Parathyroid adenoma (tissue), 2 donors: Measurements from ENCODE around the gene GPANK1.
A peak's percentile ranks its signal among the peaks of the same experiment; 100 is the strongest.

Experiments
- H2AFZ ChIP-seq: fragments of 300-600 bp; sonication (generic); one replicate; pipeline ENCODE4 v1.7.0; 2017; ENCODE audit warnings: antibody characterized with exemption, mild to moderate bottlenecking
- H3K27ac ChIP-seq: fragments of 300-600 bp; sonication (generic); one replicate; pipeline ENCODE4 v1.7.0; 2017
- H3K27me3 ChIP-seq: fragments of 300-600 bp; sonication (generic); one replicate; pipeline ENCODE4 v1.7.0; 2017; ENCODE audit warnings: low read length; ENCODE audit not compliant: control insufficient read depth, insufficient read depth
- H3K36me3 ChIP-seq: fragments of 300-600 bp; sonication (generic); one replicate; pipeline ENCODE4 v1.7.0; 2017; ENCODE audit warnings: low read length; ENCODE audit not compliant: control insufficient read depth, insufficient read depth
- H3K4me1 ChIP-seq: fragments of 300-600 bp; sonication (generic); one replicate; pipeline ENCODE4 v1.7.0; 2017; ENCODE audit warnings: control low read depth
- H3K4me2 ChIP-seq: fragments of 300-600 bp; sonication (generic); one replicate; pipeline ENCODE4 v1.7.0; 2017; ENCODE audit warnings: low read length
- H3K4me3 ChIP-seq: fragments of 300-600 bp; sonication (generic); one replicate; pipeline ENCODE4 v1.7.0; 2017; ENCODE audit warnings: low read depth, low read length
- H3K79me2 ChIP-seq: fragments of 300-600 bp; sonication (generic); one replicate; pipeline ENCODE4 v1.7.0; 2017; ENCODE audit warnings: control low read depth
- H3K9ac ChIP-seq: fragments of 300-600 bp; sonication (generic); one replicate; pipeline ENCODE4 v1.7.0; 2017; ENCODE audit warnings: mild to moderate bottlenecking
- H3K9me3 ChIP-seq: fragments of 300-600 bp; sonication (generic); one replicate; pipeline ENCODE4 v1.7.0; 2017; ENCODE audit warnings: low read length; ENCODE audit not compliant: control insufficient read depth
- TF ChIP-seq, protein P1 (sequence below): fragments of 300-600 bp; sonication (generic); IDR thresholded peaks from one replicate; pipeline ENCODE4 v1.7.0; 2017; ENCODE audit warnings: antibody characterized with exemption, mild to moderate bottlenecking
- donor health status: primary hyperparathyroidism.

Gene GPANK1

DNA sequence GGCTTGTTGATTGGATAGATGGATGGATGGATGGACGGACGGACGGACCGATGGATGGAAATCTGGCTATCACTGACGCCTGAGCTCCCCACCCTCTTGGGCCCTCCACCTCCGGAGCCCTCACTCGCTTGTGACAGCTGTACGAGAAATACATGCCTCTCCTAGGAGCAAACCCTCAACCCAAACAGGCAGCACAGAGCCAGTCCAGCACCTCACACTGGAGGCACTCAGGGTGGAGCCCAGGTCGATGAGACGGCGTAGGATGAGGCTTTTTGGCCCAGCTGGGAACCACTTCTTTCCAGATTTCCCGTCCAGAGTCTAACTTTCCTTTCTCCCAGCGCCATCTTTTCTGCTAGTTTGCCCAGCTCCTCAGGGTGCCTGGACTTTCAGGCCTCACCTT lies 18.8 kb upstream of the GPANK1 start:
- Histone ChIP-seq H3K9ac (no peak overlapping the region), H3K9me3 (no peaks in the 10 kb centered on the region), H3K4me2 (peak overlapping the region; percentile 47), H3K27ac (peak overlapping the region; percentile 66), H3K36me3 (no peaks in the 10 kb centered on the region), H3K4me3 (peak overlapping the region; percentile 60), H3K79me2 (no peaks in the 10 kb centered on the region), H3K4me1 (peaks cover 9% of the 10 kb centered on the region), H3K27me3 (no peaks in the 10 kb centered on the region), H2AFZ (peak overlapping the region; percentile 82)
- TF ChIP-seq, protein P1, sequence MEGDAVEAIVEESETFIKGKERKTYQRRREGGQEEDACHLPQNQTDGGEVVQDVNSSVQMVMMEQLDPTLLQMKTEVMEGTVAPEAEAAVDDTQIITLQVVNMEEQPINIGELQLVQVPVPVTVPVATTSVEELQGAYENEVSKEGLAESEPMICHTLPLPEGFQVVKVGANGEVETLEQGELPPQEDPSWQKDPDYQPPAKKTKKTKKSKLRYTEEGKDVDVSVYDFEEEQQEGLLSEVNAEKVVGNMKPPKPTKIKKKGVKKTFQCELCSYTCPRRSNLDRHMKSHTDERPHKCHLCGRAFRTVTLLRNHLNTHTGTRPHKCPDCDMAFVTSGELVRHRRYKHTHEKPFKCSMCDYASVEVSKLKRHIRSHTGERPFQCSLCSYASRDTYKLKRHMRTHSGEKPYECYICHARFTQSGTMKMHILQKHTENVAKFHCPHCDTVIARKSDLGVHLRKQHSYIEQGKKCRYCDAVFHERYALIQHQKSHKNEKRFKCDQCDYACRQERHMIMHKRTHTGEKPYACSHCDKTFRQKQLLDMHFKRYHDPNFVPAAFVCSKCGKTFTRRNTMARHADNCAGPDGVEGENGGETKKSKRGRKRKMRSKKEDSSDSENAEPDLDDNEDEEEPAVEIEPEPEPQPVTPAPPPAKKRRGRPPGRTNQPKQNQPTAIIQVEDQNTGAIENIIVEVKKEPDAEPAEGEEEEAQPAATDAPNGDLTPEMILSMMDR, result no peak

DNA sequence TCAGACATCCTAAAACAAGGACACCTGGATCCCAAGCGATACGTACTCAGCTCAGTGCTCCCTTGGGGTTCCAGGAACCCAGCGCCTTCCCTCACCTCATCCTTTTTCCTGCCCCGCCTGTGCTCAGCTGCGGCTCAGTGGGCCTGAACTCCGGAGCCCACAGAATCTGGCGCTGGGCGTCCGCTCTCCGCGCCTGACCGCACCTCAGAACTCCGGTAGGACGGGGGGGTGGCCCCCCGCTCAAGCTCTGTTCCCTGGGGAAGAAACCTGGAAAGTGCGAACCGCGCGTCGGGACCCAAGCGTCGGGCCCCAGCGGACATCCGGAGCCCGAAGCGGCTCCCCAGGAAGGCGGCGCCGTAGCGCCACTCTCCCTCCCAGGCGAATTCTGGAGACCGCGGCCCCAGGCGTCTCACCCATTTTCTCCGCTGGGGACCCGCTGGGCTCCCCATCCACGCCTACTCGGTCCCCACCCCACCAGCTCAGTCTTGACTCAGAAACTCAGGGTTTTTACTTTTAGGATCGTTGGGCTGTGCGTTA lies 16.4 kb upstream of the GPANK1 start:
- Histone ChIP-seq H3K27me3 (no peaks in the 10 kb centered on the region), H2AFZ (peak overlapping the region; percentile 93), H3K4me2 (peak overlapping the region; percentile 72), H3K4me3 (peak overlapping the region; percentile 40), H3K9me3 (no peaks in the 10 kb centered on the region), H3K27ac (peak overlapping the region; percentile 64), H3K4me1 (peaks cover 9% of the 10 kb centered on the region), H3K36me3 (no peaks in the 10 kb centered on the region), H3K9ac (no peak overlapping the region), H3K79me2 (no peaks in the 10 kb centered on the region)
- TF ChIP-seq, protein P1, result no peak

DNA sequence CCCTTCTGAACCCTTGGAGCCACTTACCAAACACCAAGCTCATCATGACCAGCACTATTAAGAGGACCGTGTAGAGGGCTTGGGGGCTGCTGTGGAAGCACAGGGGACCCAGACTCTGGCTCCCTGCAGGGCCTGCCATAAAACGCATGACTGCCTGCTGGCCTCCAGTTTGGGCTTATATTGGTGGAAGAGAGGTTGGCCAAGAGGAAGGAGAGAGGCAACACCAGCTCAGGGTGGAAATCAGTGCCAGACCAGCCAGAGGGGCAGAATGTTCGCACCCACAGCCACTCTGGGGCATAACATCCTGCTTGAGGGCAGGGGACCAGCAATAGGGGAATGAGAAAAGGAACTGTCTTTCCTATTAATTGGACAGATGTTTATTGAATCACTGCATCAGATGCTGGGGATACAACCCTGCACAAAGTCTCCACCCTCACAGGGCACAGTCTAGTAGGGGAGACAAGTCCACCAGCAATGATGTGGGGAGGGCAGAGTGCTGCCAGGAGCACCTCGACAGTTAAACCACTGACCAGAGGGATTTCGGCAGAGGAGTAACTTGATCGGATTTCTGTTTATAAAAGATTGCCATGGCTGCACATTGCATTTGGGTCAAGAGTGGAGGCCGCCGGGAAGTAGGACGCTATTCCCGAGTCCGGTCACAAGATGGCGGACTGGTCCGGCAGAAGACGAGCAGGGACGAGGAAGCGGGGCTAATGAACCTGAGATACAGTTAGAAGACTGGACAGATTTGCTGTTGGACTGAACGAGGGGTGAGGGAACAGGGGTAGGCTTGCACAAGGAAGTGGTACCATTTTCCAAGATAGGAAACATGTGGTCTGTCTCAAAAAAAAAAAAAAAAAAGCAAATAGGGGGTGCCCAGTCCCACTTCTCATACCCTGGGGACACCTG lies 15.7 kb upstream of the GPANK1 start, which contains the start of gene LY6G5C:
Gene LY6G5C (minus strand): TSS at position 842 of the 909 bp plus-strand sequence. CDS start 694 bp downstream, at position 148.
- H3K79me2 ChIP-seq, result no peaks in the 10 kb centered on the region
- H3K4me3 ChIP-seq, result peak within 1 kb of the TSS; percentile 40
- H3K9ac ChIP-seq, result peak within 1 kb of the TSS; percentile 31

DNA sequence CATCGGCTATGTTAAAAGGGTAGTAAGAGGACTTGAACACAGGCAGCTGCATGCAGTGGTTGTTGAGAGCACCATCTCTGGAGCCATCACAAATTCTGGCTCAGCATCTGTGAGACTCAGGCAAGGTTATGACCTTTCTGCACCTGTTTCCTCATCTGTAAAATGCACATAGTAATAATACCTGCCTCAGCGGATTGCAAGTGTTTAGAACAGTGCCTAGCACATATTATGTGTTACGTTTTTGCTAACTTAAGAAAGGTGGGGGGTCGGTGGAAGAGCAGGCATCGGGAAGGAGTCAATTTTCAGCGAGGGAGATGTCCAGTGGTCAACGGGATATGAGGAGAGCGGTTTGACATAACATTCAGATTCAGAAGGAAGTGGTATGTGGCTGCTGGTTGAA lies 13.2 kb upstream of the GPANK1 start:
- Histone ChIP-seq H3K27me3 (no peaks in the 10 kb centered on the region), H3K4me1 (peaks cover 9% of the 10 kb centered on the region), H3K79me2 (no peaks in the 10 kb centered on the region), H3K27ac (no peak overlapping the region), H3K9me3 (no peaks in the 10 kb centered on the region), H3K36me3 (no peaks in the 10 kb centered on the region), H3K9ac (no peak overlapping the region), H3K4me2 (no peak overlapping the region), H3K4me3 (no peak overlapping the region), H2AFZ (no peak overlapping the region)
- TF ChIP-seq, protein P1, result no peak

More for the DNA sequence above, 15.7 kb upstream of the GPANK1 start, which contains the start of gene LY6G5C:
- H3K27ac ChIP-seq, result peak within 1 kb of the TSS; percentile 64
- no peaks in the 10 kb centered on the region for H3K36me3 ChIP-seq
- H3K4me2 ChIP-seq, result peak within 1 kb of the TSS; percentile 72
- TF ChIP-seq, protein P1, result peak; percentile 61
- H2AFZ ChIP-seq, result peak within 1 kb of the TSS; percentile 93
- no peaks in the 10 kb centered on the region for H3K9me3 ChIP-seq
- H3K4me1 ChIP-seq, result peaks cover 9% of the 10 kb centered on the region
- no peaks in the 10 kb centered on the region for H3K27me3 ChIP-seq
